HUES6 (cell line): Measurements from ENCODE around the gene TMEM63A.

Source experiments
- H3K27ac ChIP-seq: 2 replicates; pipeline ENCODE4 v1.7.0; 2013; ENCODE audit warnings: low read depth, mild to moderate bottlenecking, low read length, inconsistent platforms
- H3K27me3 ChIP-seq: 2 replicates; pipeline ENCODE4 v1.6.1; 2013; ENCODE audit warnings: low read length; ENCODE audit not compliant: control insufficient read depth, insufficient read depth
- H3K36me3 ChIP-seq: 2 replicates; pipeline ENCODE4 v1.6.1; 2013; ENCODE audit warnings: low read length; ENCODE audit not compliant: control insufficient read depth, insufficient read depth
- H3K4me1 ChIP-seq: 2 replicates; pipeline ENCODE4 v1.6.1; 2013; ENCODE audit warnings: low read length; ENCODE audit not compliant: control insufficient read depth, insufficient read depth
- H3K4me3 ChIP-seq: 2 replicates; pipeline ENCODE4 v1.5.1; 2013; ENCODE audit warnings: low read depth, low read length
- H3K9ac ChIP-seq: one replicate; pipeline ENCODE4 v1.6.1; 2013; ENCODE audit warnings: mild to moderate bottlenecking, low read length
- H3K9me3 ChIP-seq: 2 replicates; pipeline ENCODE4 v1.6.1; 2013; ENCODE audit warnings: low read depth, low read length; ENCODE audit not compliant: control insufficient read depth, insufficient read depth

TMEM63A gene

GRCh38 chr1:225851805-225852204, 30.4 kb downstream of the TMEM63A start:
- no peak overlapping the region for H3K9ac ChIP-seq
- no peak overlapping the region for H3K27ac ChIP-seq
- no peaks in the 10 kb centered on the region for H3K27me3 ChIP-seq
- peaks cover 20% of the 10 kb centered on the region; the same call in 1 of the 2 replicates for H3K4me1 ChIP-seq
- H3K9me3 ChIP-seq: 0 out of 2 replicates have a peak, but pooled peaks cover 2% of the 10 kb centered on the region
- H3K4me3 ChIP-seq: no peak overlapping the region
- H3K36me3 ChIP-seq: peaks cover 84% of the 10 kb centered on the region

DNA sequence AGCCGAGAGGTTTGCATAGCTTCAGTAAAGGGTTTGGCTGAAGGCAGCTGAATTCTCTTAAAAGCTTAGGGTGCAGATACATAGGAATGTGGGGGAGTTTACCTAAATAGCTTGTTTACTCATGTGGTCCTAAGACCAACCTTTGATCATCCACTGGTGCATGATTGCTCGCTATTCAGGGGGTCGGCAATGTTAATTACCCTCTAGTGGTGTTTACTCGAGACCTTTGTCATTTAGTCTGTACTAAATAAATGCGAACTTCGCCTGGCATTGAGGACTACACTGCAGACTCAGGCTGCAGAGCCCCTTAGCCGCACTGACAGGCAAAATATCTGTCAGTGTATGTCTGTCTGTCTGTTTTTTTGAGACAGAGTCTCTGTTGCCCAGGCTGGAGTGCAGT, 31.8 kb downstream of the TMEM63A start:
- Histone ChIP-seq H3K9me3 (0 out of 2 replicates have a peak, but pooled peaks cover 2% of the 10 kb centered on the region), H3K4me3 (no peak overlapping the region), H3K27me3 (no peaks in the 10 kb centered on the region), H3K9ac (no peak overlapping the region), H3K4me1 (peaks cover 26% of the 10 kb centered on the region), H3K27ac (no peak overlapping the region), H3K36me3 (peaks cover 79% of the 10 kb centered on the region)

DNA sequence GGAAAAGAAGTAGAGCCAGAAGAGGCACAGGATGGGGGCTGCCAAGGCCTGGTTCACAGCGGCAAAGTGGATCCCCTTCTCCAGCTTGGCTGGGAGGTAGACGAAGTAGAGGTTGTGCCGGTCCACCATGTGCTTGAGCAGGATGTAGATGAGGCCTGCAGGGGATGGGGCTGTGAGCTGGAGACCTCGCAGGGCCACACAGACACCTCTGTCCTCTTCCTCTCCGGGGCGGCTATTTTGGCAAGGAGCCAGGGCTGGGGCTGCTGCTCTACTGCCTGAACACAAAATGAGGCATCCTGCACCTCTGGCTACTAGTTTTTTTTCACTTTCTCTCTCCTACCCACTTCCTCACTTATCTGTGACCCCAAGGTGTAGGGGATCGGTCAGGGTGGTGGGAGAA, 32.3 kb downstream of the TMEM63A start:
- no peak overlapping the region for H3K4me3 ChIP-seq
- no peak overlapping the region for H3K27ac ChIP-seq
- no peaks in the 10 kb centered on the region for H3K27me3 ChIP-seq
- 0 out of 2 replicates have a peak, but pooled peaks cover 2% of the 10 kb centered on the region for H3K9me3 ChIP-seq
- H3K36me3 ChIP-seq: peaks cover 77% of the 10 kb centered on the region
- peaks cover 27% of the 10 kb centered on the region for H3K4me1 ChIP-seq
- no peak overlapping the region for H3K9ac ChIP-seq

DNA sequence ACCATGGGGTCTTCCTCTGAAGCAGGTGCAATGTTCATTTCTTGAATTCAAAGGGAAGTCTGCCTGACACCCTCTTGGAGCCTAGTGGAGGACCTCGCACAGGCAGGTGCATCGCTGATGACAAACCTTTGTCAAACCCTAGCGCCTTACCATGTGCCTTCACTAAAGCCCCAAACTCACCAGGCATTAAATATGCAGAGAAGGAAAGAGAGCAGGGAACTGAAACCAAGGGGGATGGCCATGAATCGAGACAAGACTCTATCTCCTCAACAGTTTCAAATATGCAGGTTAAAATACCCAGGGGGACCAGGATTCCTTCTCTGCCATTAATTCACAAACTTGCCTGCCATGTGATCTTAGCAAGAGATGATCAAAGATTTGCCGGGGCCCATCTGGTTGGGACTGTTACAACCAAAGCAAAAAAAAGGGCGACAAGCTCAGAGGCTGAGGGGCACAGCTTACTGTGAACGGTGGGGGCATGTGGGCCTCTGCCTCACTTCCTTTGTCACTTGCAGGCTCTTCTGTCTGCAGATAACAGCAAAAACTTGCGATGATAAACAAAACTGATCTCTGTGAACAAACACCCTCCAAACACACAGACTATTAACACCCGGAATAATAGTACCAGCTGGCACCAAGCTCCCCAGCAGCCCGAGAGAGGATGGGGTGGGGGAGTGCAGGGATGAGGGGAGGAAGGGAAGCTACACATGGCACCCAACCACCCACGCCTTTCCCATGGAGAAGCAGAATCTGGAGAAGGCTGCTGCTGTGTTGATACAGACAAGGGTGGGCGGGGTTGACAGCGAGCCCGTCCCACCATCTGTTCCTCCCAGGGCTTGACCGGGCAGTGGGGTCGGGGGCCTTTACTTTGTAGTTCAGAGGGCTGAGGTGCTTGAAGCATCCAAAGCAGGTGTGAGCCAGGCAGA, 33.9 kb downstream of the TMEM63A start:
- no peak overlapping the region for H3K9ac ChIP-seq
- peaks cover 77% of the 10 kb centered on the region for H3K36me3 ChIP-seq
- H3K4me3 ChIP-seq: no peak overlapping the region
- H3K27me3 ChIP-seq: no peaks in the 10 kb centered on the region
- 0 out of 2 replicates have a peak, but pooled peaks cover 2% of the 10 kb centered on the region for H3K9me3 ChIP-seq
- H3K4me1 ChIP-seq: peaks cover 27% of the 10 kb centered on the region
- no peak overlapping the region for H3K27ac ChIP-seq

- peaks cover 76% of the 10 kb centered on the region for H3K36me3 ChIP-seq
- H3K4me1 ChIP-seq: peaks cover 27% of the 10 kb centered on the region
- H3K27ac ChIP-seq: no peak overlapping the region
- no peak overlapping the region for H3K4me3 ChIP-seq
- 0 out of 2 replicates have a peak, but pooled peaks cover 2% of the 10 kb centered on the region for H3K9me3 ChIP-seq
- H3K9ac ChIP-seq: no peak overlapping the region
- H3K27me3 ChIP-seq: no peaks in the 10 kb centered on the region
Measured at GRCh38 chr1:225847610-225848009, 34.6 kb downstream of the TMEM63A start.

- Histone ChIP-seq H3K36me3 (peaks cover 75% of the 10 kb centered on the region), H3K9me3 (0 out of 2 replicates have a peak, but pooled peaks cover 2% of the 10 kb centered on the region), H3K27ac (no peak overlapping the region), H3K4me1 (peaks cover 24% of the 10 kb centered on the region), H3K4me3 (no peak overlapping the region), H3K9ac (no peak overlapping the region), H3K27me3 (no peaks in the 10 kb centered on the region)
Measured at GRCh38 chr1:225846331-225847310, 35.6 kb downstream of the TMEM63A start.

DNA sequence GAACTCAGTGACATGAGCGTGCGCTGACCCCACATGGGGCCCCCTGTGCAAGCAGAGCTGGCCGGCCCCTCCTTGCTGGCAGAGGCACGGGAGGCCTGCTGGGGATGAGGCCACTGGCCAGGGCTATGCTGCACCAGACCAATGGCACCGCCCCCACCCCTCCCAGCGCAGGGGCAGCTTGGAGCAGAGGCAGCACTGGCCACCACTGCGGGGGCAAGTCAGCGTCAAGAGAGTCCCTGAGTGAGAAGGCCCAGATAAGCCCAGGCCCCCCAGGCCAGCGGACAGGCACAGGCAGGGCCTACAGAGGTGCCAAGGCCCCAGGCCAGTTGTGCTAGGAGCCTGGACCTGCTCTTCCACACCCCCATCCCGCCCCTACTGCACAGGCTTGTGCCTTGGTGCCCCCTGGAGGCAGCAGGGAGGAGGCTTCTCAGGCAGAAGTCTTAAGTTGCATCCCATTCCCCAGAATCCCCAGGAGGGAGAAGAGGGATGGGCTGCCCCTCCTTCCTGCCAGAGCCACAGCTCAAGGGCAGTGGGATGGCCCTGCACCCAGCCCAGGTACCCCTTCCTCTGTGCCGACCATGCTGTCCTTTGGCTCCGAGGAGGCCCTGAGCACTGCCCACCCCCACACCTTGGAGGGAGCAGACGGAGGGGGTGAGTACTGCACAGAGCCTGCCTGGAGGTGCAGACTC, 36.5 kb downstream of the TMEM63A start:
- Histone ChIP-seq H3K27ac (no peak overlapping the region), H3K9ac (no peak overlapping the region), H3K4me1 (peaks cover 21% of the 10 kb centered on the region), H3K4me3 (no peak overlapping the region), H3K9me3 (no peaks in the 10 kb centered on the region), H3K36me3 (peaks cover 75% of the 10 kb centered on the region), H3K27me3 (no peaks in the 10 kb centered on the region)

GRCh38 chr1:225845097-225845496, 37.1 kb downstream of the TMEM63A start:
- peaks cover 80% of the 10 kb centered on the region for H3K36me3 ChIP-seq
- no peak overlapping the region for H3K9ac ChIP-seq
- H3K4me3 ChIP-seq: no peak overlapping the region
- no peaks in the 10 kb centered on the region for H3K27me3 ChIP-seq
- no peaks in the 10 kb centered on the region for H3K9me3 ChIP-seq
- peaks cover 16% of the 10 kb centered on the region for H3K4me1 ChIP-seq
- H3K27ac ChIP-seq: no peak overlapping the region

GRCh38 chr1:225844236-225845061, 37.7 kb downstream of the TMEM63A start:
- Histone ChIP-seq H3K36me3 (peaks cover 82% of the 10 kb centered on the region), H3K27me3 (no peaks in the 10 kb centered on the region), H3K9me3 (no peaks in the 10 kb centered on the region), H3K9ac (no peak overlapping the region), H3K4me3 (no peak overlapping the region), H3K4me1 (peaks cover 10% of the 10 kb centered on the region), H3K27ac (no peak overlapping the region)

GRCh38 chr1:225843426-225843795, 38.8 kb downstream of the TMEM63A start:
- H3K4me3 ChIP-seq: no peak overlapping the region
- H3K9ac ChIP-seq: no peak overlapping the region
- peaks cover 8% of the 10 kb centered on the region for H3K4me1 ChIP-seq
- no peaks in the 10 kb centered on the region for H3K27me3 ChIP-seq
- peaks cover 84% of the 10 kb centered on the region for H3K36me3 ChIP-seq
- no peak overlapping the region for H3K27ac ChIP-seq
- H3K9me3 ChIP-seq: no peaks in the 10 kb centered on the region
